ENCODE measurements around the gene TWIST2. TPM values are rescaled to one million over a fixed set of nuclear protein-coding genes. Genes with fewer than 3 reads are reported as not detected.

The TWIST2 gene
- total RNA-seq, 2 donors from 2014 or later: 1.9 TPM; not detected in 1

DNA sequence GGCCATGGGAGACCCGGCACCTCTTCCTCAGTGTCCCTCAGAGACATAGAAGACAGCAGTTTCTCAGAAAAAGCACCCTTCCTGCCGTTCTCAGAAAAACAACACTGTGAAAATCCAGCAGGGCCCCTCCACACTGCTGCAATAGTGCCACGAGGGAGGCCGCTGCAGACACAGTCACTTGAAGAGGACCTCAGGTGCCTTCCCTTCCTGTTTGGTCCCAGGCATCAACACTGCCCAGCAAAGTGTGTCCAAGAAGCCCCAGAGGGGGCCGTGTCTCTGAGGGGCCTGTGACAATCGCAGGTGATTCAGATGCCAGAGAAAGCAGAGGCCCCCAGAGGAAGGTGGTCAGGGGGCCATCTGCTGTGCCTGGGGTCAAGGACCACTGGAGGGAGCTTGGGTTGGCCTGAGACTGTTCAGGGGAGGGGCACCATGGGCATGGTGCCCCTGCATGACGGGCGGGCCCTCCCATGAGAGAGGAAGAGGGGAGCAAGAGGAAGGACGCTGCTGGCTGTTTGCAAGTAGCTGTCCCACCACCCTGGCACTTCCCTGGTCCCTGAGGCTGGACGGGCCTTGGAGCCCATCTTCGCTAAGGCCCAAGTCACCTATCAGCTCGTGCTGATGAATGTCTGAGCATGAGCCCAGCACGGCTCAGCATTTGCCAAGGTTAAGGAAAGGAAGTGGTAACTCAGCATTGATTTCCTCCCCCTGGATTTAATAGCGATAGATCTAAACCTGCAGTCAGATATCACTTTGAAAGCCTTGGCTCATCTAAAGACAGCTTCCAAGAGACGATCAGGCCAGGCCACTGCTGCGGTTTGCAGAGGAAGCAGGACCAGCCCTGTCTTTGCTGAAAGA lies 9.1 kb downstream of the TWIST2 start:
- Histone ChIP-seq H3K27ac (ENCODE audit: low read depth, low read length) (no peak overlapping the region), H3K9ac (ENCODE audit: extremely low read depth, low read length, poor library complexity, severe bottlenecking) (no peak overlapping the region), H3K9me3 (ENCODE audit: control insufficient read depth, low read length) (no peaks in the 10 kb centered on the region), H3K27me3 (ENCODE audit: control insufficient read depth, insufficient read depth, low read length, poor library complexity, severe bottlenecking) (peaks cover 19% of the 10 kb centered on the region), H3K36me3 (ENCODE audit: control insufficient read depth, insufficient read depth, low read length) (no peaks in the 10 kb centered on the region), H3K4me3 (ENCODE audit: low read length) (no peak overlapping the region), H3K4me1 (ENCODE audit: control insufficient read depth, insufficient read depth, low read length) (no peaks in the 10 kb centered on the region)
- no peaks in the 10 kb centered on the region for H3K4me1 Mint-ChIP-seq
- no peak overlapping the region for H3K27ac Mint-ChIP-seq
- TF ChIP-seq CTCF (conservative IDR thresholded peaks at IDR 0.05): no peak
- DNase-seq: peak; percentile 39
- 92 to 95% methylated on average over 10 to 16 of the region's 16 CpGs for WGBS, 2 experiments (ENCODE audit: insufficient coverage in 1 of 2, insufficient read length in 1 of 2)
- peaks cover 8% of the 10 kb centered on the region for H3K27me3 Mint-ChIP-seq (ENCODE audit: insufficient read depth)
- no peak overlapping the region for H3K4me3 Mint-ChIP-seq
- no peaks in the 10 kb centered on the region for H3K36me3 Mint-ChIP-seq (ENCODE audit: low read depth)
- no peaks in the 10 kb centered on the region for H3K9me3 Mint-ChIP-seq

DNA sequence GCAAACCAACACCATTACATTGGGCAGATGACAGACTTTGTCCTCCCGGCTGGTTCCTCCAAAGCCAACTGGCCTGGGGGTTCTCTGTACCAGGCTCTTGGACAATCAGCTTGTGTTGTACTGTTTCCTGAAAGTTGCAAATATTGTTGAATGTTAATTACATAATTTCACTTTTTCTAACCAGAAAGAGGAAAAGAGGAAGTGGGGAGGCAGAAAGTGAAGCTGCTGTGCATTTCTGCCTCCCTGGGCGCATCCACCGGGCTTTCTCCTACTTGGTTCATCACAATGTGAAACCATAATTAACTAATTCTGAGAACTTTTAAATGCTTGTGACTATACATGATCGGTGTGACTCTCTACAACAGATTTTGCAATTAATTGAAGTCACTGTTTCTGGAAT lies 10.1 kb downstream of the TWIST2 start:
- H3K4me1 Mint-ChIP-seq: no peaks in the 10 kb centered on the region
- Histone ChIP-seq H3K36me3 (ENCODE audit: control insufficient read depth, insufficient read depth, low read length) (no peaks in the 10 kb centered on the region), H3K27ac (ENCODE audit: low read depth, low read length) (no peak overlapping the region), H3K4me3 (ENCODE audit: low read length) (no peak overlapping the region), H3K9ac (ENCODE audit: extremely low read depth, low read length, poor library complexity, severe bottlenecking) (no peak overlapping the region), H3K4me1 (ENCODE audit: control insufficient read depth, insufficient read depth, low read length) (no peaks in the 10 kb centered on the region), H3K27me3 (ENCODE audit: control insufficient read depth, insufficient read depth, low read length, poor library complexity, severe bottlenecking) (peaks cover 18% of the 10 kb centered on the region), H3K9me3 (ENCODE audit: control insufficient read depth, low read length) (no peaks in the 10 kb centered on the region)
- H3K27ac Mint-ChIP-seq: no peak overlapping the region
- H3K9me3 Mint-ChIP-seq: no peaks in the 10 kb centered on the region
- H3K4me3 Mint-ChIP-seq: no peak overlapping the region
- 95 to 100% methylated on average over 3 to 4 of the region's 4 CpGs for WGBS, 2 experiments (ENCODE audit: insufficient coverage in 1 of 2, insufficient read length in 1 of 2)
- H3K36me3 Mint-ChIP-seq (ENCODE audit: low read depth): no peaks in the 10 kb centered on the region
- no peak for DNase-seq
- no peak for TF ChIP-seq CTCF (conservative IDR thresholded peaks at IDR 0.05)
- H3K27me3 Mint-ChIP-seq (ENCODE audit: insufficient read depth): peaks cover 8% of the 10 kb centered on the region

GRCh38 chr2:238859636-238860347 lies 11.9 kb downstream of the TWIST2 start:
- WGBS, 2 experiments (ENCODE audit: insufficient coverage in 1 of 2, insufficient read length in 1 of 2): 85 to 89% methylated on average over 10 to 14 of the region's 14 CpGs
- no peak overlapping the region for H3K27ac Mint-ChIP-seq
- H3K4me1 ChIP-seq (ENCODE audit: control insufficient read depth, insufficient read depth, low read length): peaks cover 9% of the 10 kb centered on the region

More at GRCh38 chr2:238859636-238860347, 11.9 kb downstream of the TWIST2 start:
- no peak for TF ChIP-seq CTCF (conservative IDR thresholded peaks at IDR 0.05)
- H3K4me3 ChIP-seq (ENCODE audit: low read length): no peak overlapping the region
- no peaks in the 10 kb centered on the region for H3K36me3 ChIP-seq (ENCODE audit: control insufficient read depth, insufficient read depth, low read length)
- H3K9ac ChIP-seq (ENCODE audit: extremely low read depth, low read length, poor library complexity, severe bottlenecking): no peak overlapping the region
- H3K9me3 ChIP-seq (ENCODE audit: control insufficient read depth, low read length): no peaks in the 10 kb centered on the region
- Mint-ChIP-seq H3K27me3 (ENCODE audit: insufficient read depth) (no peaks in the 10 kb centered on the region), H3K4me1 (peaks cover 9% of the 10 kb centered on the region), H3K4me3 (no peak overlapping the region), H3K9me3 (no peaks in the 10 kb centered on the region), H3K36me3 (ENCODE audit: low read depth) (no peaks in the 10 kb centered on the region)
- peaks cover 6% of the 10 kb centered on the region for H3K27me3 ChIP-seq (ENCODE audit: control insufficient read depth, insufficient read depth, low read length, poor library complexity, severe bottlenecking)
- no peak overlapping the region for H3K27ac ChIP-seq (ENCODE audit: low read depth, low read length)
- DNase-seq: peak; percentile 35

Measured in endodermal cell (in vitro differentiated cells).